Mucosa of stomach (tissue), 1 donor: ENCODE measurements around the gene PYGB.

Experiments used
- H3K27me3 ChIP-seq: one replicate; pipeline ENCODE4 v1.7.0; 2013; ENCODE audit warnings: mild to moderate bottlenecking, low read length; ENCODE audit not compliant: control insufficient read depth, insufficient read depth
- H3K36me3 ChIP-seq: one replicate; pipeline ENCODE4 v1.7.0; 2013; ENCODE audit warnings: low read length; ENCODE audit not compliant: control insufficient read depth, insufficient read depth
- H3K4me1 ChIP-seq: one replicate; pipeline ENCODE4 v1.7.0; 2013; ENCODE audit warnings: mild to moderate bottlenecking, low read length; ENCODE audit not compliant: control insufficient read depth, insufficient read depth
- H3K4me3 ChIP-seq: one replicate; pipeline ENCODE4 v1.7.0; 2013; ENCODE audit warnings: low read length
- H3K9ac ChIP-seq: one replicate; pipeline ENCODE4 v1.7.0; 2013; ENCODE audit warnings: mild to moderate bottlenecking, low read length, moderate library complexity
- H3K9me3 ChIP-seq: one replicate; pipeline ENCODE4 v1.7.0; 2013; ENCODE audit warnings: mild to moderate bottlenecking, low read length, moderate library complexity; ENCODE audit not compliant: control insufficient read depth
- donor health status: Pancreatic carcinoma.

The PYGB gene

GRCh38 chr20:25279403-25279802, 31.5 kb downstream of the PYGB start:
- no peak overlapping the region for H3K9ac ChIP-seq
- H3K27me3 ChIP-seq = no peaks in the 10 kb centered on the region
- H3K4me3 ChIP-seq = no peak overlapping the region
- no peaks in the 10 kb centered on the region for H3K9me3 ChIP-seq
- H3K4me1 ChIP-seq = no peaks in the 10 kb centered on the region
- peaks cover 13% of the 10 kb centered on the region for H3K36me3 ChIP-seq

- no peaks in the 10 kb centered on the region for H3K4me1 ChIP-seq
- peaks cover 13% of the 10 kb centered on the region for H3K36me3 ChIP-seq
- no peaks in the 10 kb centered on the region for H3K9me3 ChIP-seq
- no peak overlapping the region for H3K4me3 ChIP-seq
- no peak overlapping the region for H3K9ac ChIP-seq
- no peaks in the 10 kb centered on the region for H3K27me3 ChIP-seq
Measured at GRCh38 chr20:25280051-25280573, 32.2 kb downstream of the PYGB start.

GRCh38 chr20:25280574-25281535, 33.0 kb downstream of the PYGB start:
- H3K27me3 ChIP-seq = no peaks in the 10 kb centered on the region
- H3K9me3 ChIP-seq = no peaks in the 10 kb centered on the region
- H3K4me1 ChIP-seq = no peaks in the 10 kb centered on the region
- no peak overlapping the region for H3K4me3 ChIP-seq
- H3K9ac ChIP-seq = no peak overlapping the region
- peaks cover 13% of the 10 kb centered on the region for H3K36me3 ChIP-seq

GRCh38 chr20:25281541-25281991, 33.7 kb downstream of the PYGB start:
- Histone ChIP-seq H3K9ac (no peak overlapping the region), H3K27me3 (no peaks in the 10 kb centered on the region), H3K4me1 (no peaks in the 10 kb centered on the region), H3K36me3 (peaks cover 13% of the 10 kb centered on the region), H3K9me3 (no peaks in the 10 kb centered on the region), H3K4me3 (no peak overlapping the region)

- no peaks in the 10 kb centered on the region for H3K4me1 ChIP-seq
- H3K9ac ChIP-seq = no peak overlapping the region
- no peak overlapping the region for H3K4me3 ChIP-seq
- H3K9me3 ChIP-seq = no peaks in the 10 kb centered on the region
- H3K36me3 ChIP-seq = peaks cover 13% of the 10 kb centered on the region
- H3K27me3 ChIP-seq = no peaks in the 10 kb centered on the region
Measured at GRCh38 chr20:25282034-25282781, 34.3 kb downstream of the PYGB start.

GRCh38 chr20:25282796-25283195, 34.9 kb downstream of the PYGB start:
- Histone ChIP-seq H3K9ac (no peak overlapping the region), H3K36me3 (peaks cover 13% of the 10 kb centered on the region), H3K27me3 (no peaks in the 10 kb centered on the region), H3K4me3 (no peak overlapping the region), H3K4me1 (no peaks in the 10 kb centered on the region), H3K9me3 (no peaks in the 10 kb centered on the region)

- no peaks in the 10 kb centered on the region for H3K9me3 ChIP-seq
- H3K4me1 ChIP-seq = no peaks in the 10 kb centered on the region
- no peak overlapping the region for H3K9ac ChIP-seq
- H3K36me3 ChIP-seq = peaks cover 13% of the 10 kb centered on the region
- no peak overlapping the region for H3K4me3 ChIP-seq
- no peaks in the 10 kb centered on the region for H3K27me3 ChIP-seq
Measured at GRCh38 chr20:25283221-25283951, 35.5 kb downstream of the PYGB start.

GRCh38 chr20:25284131-25284601, 36.3 kb downstream of the PYGB start:
- no peak overlapping the region for H3K4me3 ChIP-seq
- no peak overlapping the region for H3K9ac ChIP-seq
- H3K36me3 ChIP-seq = peaks cover 13% of the 10 kb centered on the region
- no peaks in the 10 kb centered on the region for H3K9me3 ChIP-seq
- H3K4me1 ChIP-seq = no peaks in the 10 kb centered on the region
- H3K27me3 ChIP-seq = no peaks in the 10 kb centered on the region

GRCh38 chr20:25285091-25285647, 37.3 kb downstream of the PYGB start:
- H3K36me3 ChIP-seq = peaks cover 13% of the 10 kb centered on the region
- no peaks in the 10 kb centered on the region for H3K4me1 ChIP-seq
- no peak overlapping the region for H3K4me3 ChIP-seq
- no peak overlapping the region for H3K9ac ChIP-seq
- H3K9me3 ChIP-seq = no peaks in the 10 kb centered on the region
- H3K27me3 ChIP-seq = no peaks in the 10 kb centered on the region

- Histone ChIP-seq H3K36me3 (peaks cover 13% of the 10 kb centered on the region), H3K9ac (no peak overlapping the region), H3K4me1 (no peaks in the 10 kb centered on the region), H3K9me3 (no peaks in the 10 kb centered on the region), H3K4me3 (no peak overlapping the region), H3K27me3 (no peaks in the 10 kb centered on the region)
Measured at GRCh38 chr20:25285856-25286798, 38.2 kb downstream of the PYGB start.
